ENCODE results near the gene HOXD3. TPM values are rescaled to one million over a fixed set of nuclear protein-coding genes. Genes with fewer than 3 reads are reported as not detected.

The HOXD3 gene
- total RNA-seq, 1 donor from 2014 or later = not detected

- DNase-seq = no peak
- intact Hi-C loops (cut with micrococcal nuclease) = loop anchor here (10.0 kb wide), 1 partner anchor 684 kb away; no protein-coding TSS in a partner anchor
- Histone ChIP-seq H3K27me3 (ENCODE audit: low read depth) (peaks cover 99% of the 10 kb centered on the region), H3K36me3 (no peaks in the 10 kb centered on the region), H3K9me3 (replicated peaks) (no peaks in the 10 kb centered on the region), H3K4me1 (peaks cover 27% of the 10 kb centered on the region), H3K4me3 (peak overlapping the region; percentile 62), H3K27ac (replicated peaks) (peak overlapping the region; percentile 77)
- no peak for TF ChIP-seq CTCF (IDR thresholded peaks at IDR 0.05; ENCODE audit: borderline replicate concordance)
These were observed 25.9 kb upstream of the HOXD3 start for GRCh38 chr2:176130957-176131847.

GRCh38 chr2:176131848-176132158 lies 25.3 kb upstream of the HOXD3 start:
- Histone ChIP-seq H3K9me3 (replicated peaks) (no peaks in the 10 kb centered on the region), H3K4me3 (peak overlapping the region; percentile 62), H3K27me3 (ENCODE audit: low read depth) (peaks cover 99% of the 10 kb centered on the region), H3K4me1 (peaks cover 33% of the 10 kb centered on the region), H3K36me3 (no peaks in the 10 kb centered on the region), H3K27ac (replicated peaks) (peak overlapping the region; percentile 33)
- intact Hi-C loops (cut with micrococcal nuclease) = loop anchor here (10.0 kb wide), 1 partner anchor 683 kb away; no protein-coding TSS in a partner anchor
- TF ChIP-seq CTCF (IDR thresholded peaks at IDR 0.05; ENCODE audit: borderline replicate concordance) = no peak
- DNase-seq = no peak

GRCh38 chr2:176132205-176133171 lies 24.6 kb upstream of the HOXD3 start:
- Histone ChIP-seq H3K9me3 (replicated peaks) (no peaks in the 10 kb centered on the region), H3K4me3 (peak overlapping the region; percentile 62), H3K27me3 (ENCODE audit: low read depth) (peaks cover 99% of the 10 kb centered on the region), H3K27ac (replicated peaks) (peak overlapping the region; percentile 33), H3K36me3 (no peaks in the 10 kb centered on the region), H3K4me1 (peaks cover 32% of the 10 kb centered on the region)
- intact Hi-C loops (cut with micrococcal nuclease) = loop anchor here (10.0 kb wide), 1 partner anchor 682 kb away; no protein-coding TSS in a partner anchor
- DNase-seq = no peak
- no peak for TF ChIP-seq CTCF (IDR thresholded peaks at IDR 0.05; ENCODE audit: borderline replicate concordance)

GRCh38 chr2:176133389-176133788 lies 23.7 kb upstream of the HOXD3 start:
- no peak overlapping the region for H3K27ac ChIP-seq (replicated peaks)
- H3K9me3 ChIP-seq (replicated peaks) = no peaks in the 10 kb centered on the region
- H3K4me1 ChIP-seq = peaks cover 32% of the 10 kb centered on the region
- peaks cover 100% of the 10 kb centered on the region for H3K27me3 ChIP-seq (ENCODE audit: low read depth)
- intact Hi-C loops (cut with micrococcal nuclease) = loop anchor here (10.0 kb wide), 1 partner anchor 681 kb away; no protein-coding TSS in a partner anchor
- no peak for DNase-seq
- no peak for TF ChIP-seq CTCF (IDR thresholded peaks at IDR 0.05; ENCODE audit: borderline replicate concordance)
- H3K36me3 ChIP-seq = no peaks in the 10 kb centered on the region
- no peak overlapping the region for H3K4me3 ChIP-seq

- Histone ChIP-seq H3K9me3 (replicated peaks) (no peaks in the 10 kb centered on the region), H3K4me3 (no peak overlapping the region), H3K4me1 (peaks cover 26% of the 10 kb centered on the region), H3K27me3 (ENCODE audit: low read depth) (peaks cover 100% of the 10 kb centered on the region), H3K36me3 (no peaks in the 10 kb centered on the region), H3K27ac (replicated peaks) (no peak overlapping the region)
- intact Hi-C loops (cut with micrococcal nuclease) = loop anchor here (10.0 kb wide), 1 partner anchor 681 kb away; no protein-coding TSS in a partner anchor
- no peak for DNase-seq
- TF ChIP-seq CTCF (IDR thresholded peaks at IDR 0.05; ENCODE audit: borderline replicate concordance) = no peak
These were observed 23.1 kb upstream of the HOXD3 start for GRCh38 chr2:176134035-176134434.

Measured in left ventricle myocardium inferior (tissue), 1 donor.